HepG2 (cell line): ENCODE results near the gene S100A8. TPM values are rescaled to one million over a fixed set of nuclear protein-coding genes. Genes with fewer than 3 reads are reported as not detected.

ENCODE experiments used
- ATAC-seq: fragments of 200-7000 bp; cut with Tn5 transposase; 3 replicates; pipeline ENCODE4 v1.9.1; 2020; ENCODE audit warnings: mild to moderate bottlenecking, moderate library complexity
- BruUV-seq: library from RNA; stranded (reverse); fragments of 400-500 nt; replicated peaks from 2 replicates; lab custom pipeline; 2021; lab: Mats Ljungman, UMichigan
- CTCF ChIA-PET: fragments of 300-600 bp; formaldehyde crosslinking; extraction: SDS; loops from one replicate; lab custom pipeline; 2021; ENCODE audit warnings: low total read pairs, inconsistent platforms, low intra/inter-chr PET ratio; lab: Yijun Ruan, JAX
- POLR2A ChIA-PET: fragments of 350-600 bp; sonication (Branson Sonifier 250); formaldehyde crosslinking; loops from one replicate; lab custom pipeline; 2020; ENCODE audit warnings: antibody characterized with exemption, inconsistent platforms; lab: Yijun Ruan, JAX
- DNase-seq: peaks from one replicate; pipeline ENCODE4 v3.0.0-alpha.2; 2015; ENCODE audit warnings: low spot score
- FAIRE-seq: peaks from 3 replicates; lab custom pipeline; 2011; peaks lifted over from hg19 to GRCh38; lab: Jason Lieb, UNC
- H2AFZ ChIP-seq: one replicate; pipeline ENCODE4 v1.6.1; 2011; ENCODE audit warnings: low read length, inconsistent platforms
- H3K27ac ChIP-seq: fragments of 300-600 bp; 3 replicates; pipeline ENCODE4 v1.8.0; 2011; ENCODE audit warnings: mixed run types, mild to moderate bottlenecking, mixed read lengths, low read length, inconsistent platforms; ENCODE audit not compliant: insufficient read depth; ENCODE audit errors: extremely low read length
- H3K27me3 ChIP-seq, 2 experiments: fragments of 200-600 bp in 1 of 2; 2 replicates in 1 of 2; 3 replicates in 1 of 2; pipeline versions ENCODE4 v1.6.0 to v1.8.0; 2011; ENCODE audit warnings: low read length in 2 of 2, mild to moderate bottlenecking in 2 of 2, moderate library complexity in 2 of 2, inconsistent platforms in 1 of 2; ENCODE audit not compliant: insufficient read depth in 2 of 2, control insufficient read depth in 1 of 2
- H3K36me3 ChIP-seq, 2 experiments: fragments of 200-600 bp in 1 of 2; replicated peaks in 1 of 2; 2 replicates in 1 of 2; 3 replicates in 1 of 2; pipeline versions ENCODE4 v1.5.1 to v1.8.0; 2011; ENCODE audit warnings: low read length in 2 of 2, inconsistent platforms in 1 of 2; ENCODE audit not compliant: insufficient read depth in 2 of 2, control insufficient read depth in 1 of 2
- H3K4me1 ChIP-seq: 2 replicates; pipeline ENCODE4 v1.5.1; 2012; ENCODE audit warnings: low read length, inconsistent platforms; ENCODE audit not compliant: insufficient read depth
- H3K4me2 ChIP-seq: 2 replicates; pipeline ENCODE4 v1.6.0; 2011; ENCODE audit warnings: low read depth, low read length, inconsistent platforms
- H3K4me3 ChIP-seq, 3 experiments: fragments of 200-600 bp in 1 of 3; sonication (generic), shearing (Covaris generic) in 1 of 3; replicated peaks in 1 of 3; 2 replicates each; pipeline ENCODE4 v1.5.1; 2011 to 2016; ENCODE audit warnings: low read length in 3 of 3, inconsistent platforms in 2 of 3, low read depth in 2 of 3, mild to moderate bottlenecking in 2 of 3, control low read depth in 1 of 3, mixed read lengths in 1 of 3; ENCODE audit not compliant: insufficient read depth in 1 of 3
- H3K79me2 ChIP-seq: one replicate; pipeline ENCODE4 v1.6.1; 2011; ENCODE audit warnings: low read length, inconsistent platforms; ENCODE audit not compliant: insufficient read depth
- H3K9ac ChIP-seq: 2 replicates; pipeline ENCODE4 v1.6.0; 2011; ENCODE audit warnings: mild to moderate bottlenecking, low read depth, low read length, inconsistent platforms; ENCODE audit not compliant: insufficient read depth
- H3K9me3 ChIP-seq: 2 replicates; pipeline ENCODE4 v1.5.1; 2012; ENCODE audit warnings: mild to moderate bottlenecking, low read length
- H4K20me1 ChIP-seq: 2 replicates; pipeline ENCODE4 v1.6.0; 2011; ENCODE audit warnings: inconsistent platforms, mild to moderate bottlenecking, low read length, moderate library complexity; ENCODE audit not compliant: insufficient read depth
- CHD2 ChIP-seq: IDR thresholded peaks from 2 replicates; pipeline ENCODE4 v1.6.1; 2011; ENCODE audit warnings: low read depth, low read length, improper control_type of control experiment
- HHEX ChIP-seq: IDR thresholded peaks from 2 replicates; pipeline ENCODE4 v1.6.1; 2016; ENCODE audit warnings: control low read depth
- ZFP36L1 ChIP-seq: sonication (generic); formaldehyde crosslinking; IDR thresholded peaks from 2 replicates; pipeline ENCODE4 v1.8.0; 2022; ENCODE audit warnings: mild to moderate bottlenecking, missing genetic modification reagents, moderate library complexity
- ZFP62 ChIP-seq: sonication (generic); formaldehyde crosslinking; IDR thresholded peaks from 2 replicates; pipeline ENCODE4 v1.4.0; 2020; ENCODE audit warnings: missing genetic modification reagents
- ZNF446 ChIP-seq: sonication (generic); formaldehyde crosslinking; IDR thresholded peaks from 2 replicates; pipeline ENCODE4 v1.5.0; 2020; ENCODE audit warnings: mild to moderate bottlenecking, missing genetic modification reagents
- ZNF605 ChIP-seq: sonication (generic); formaldehyde crosslinking; IDR thresholded peaks from 2 replicates; pipeline ENCODE4 v1.8.0; 2022; ENCODE audit warnings: mild to moderate bottlenecking, missing genetic modification reagents
- ZNF772 ChIP-seq: sonication (generic); formaldehyde crosslinking; IDR thresholded peaks from 2 replicates; pipeline ENCODE4 v1.5.0; 2020; ENCODE audit warnings: mild to moderate bottlenecking, missing genetic modification reagents
- WGBS: methylation state at CpG from one replicate; pipeline ENCODE4 v1.1.6; 2017; ENCODE audit warnings: low lambda C conversion rate; 5-methylcytosine and 5-hydroxymethylcytosine counted together
- in situ Hi-C: cut with HindIII; loops from 2 replicates; pipeline ENCODE4 v1.10.0; 2017; ENCODE audit warnings: low pct_unique_long_range_greater_than_20kb; ENCODE audit not compliant: extremely low pct_ligation_motif_present
- intact Hi-C: fragments of 100-400 bp; cut with micrococcal nuclease; formaldehyde crosslinking; loops from one replicate; pipeline ENCODE4 v1.10.0; 2022; ENCODE audit not compliant: unreplicated experiment
- polyA plus RNA-seq, 8 experiments: library from polyadenylated mRNA; depleted of rRNA in 3 of 8; stranded (reverse) in 7 of 8; unstranded in 1 of 8; fragments of >200 nt; fragmentation: Illumina TruSeq in 4 of 8; extraction: Trizol in 4 of 8; gene quantifications; 2 replicates each; pipeline versions ENCODE4 v1.2.1 to v1.2.3, GENCODE V29; 2011 to 2016; ENCODE audit warnings: low read depth in 4 of 8, missing spikeins in 1 of 8, mixed read lengths in 1 of 8; ENCODE audit not compliant: insufficient read depth in 1 of 8
- total RNA-seq, 5 experiments: library from RNA; depleted of rRNA; stranded (reverse); fragments of >200 nt; fragmentation: Illumina TruSeq; extraction: Trizol; gene quantifications; 2 replicates each; pipeline ENCODE4 v1.2.3, GENCODE V29; 2016; ENCODE audit warnings: low read depth in 1 of 5
- TF ChIP-seq, protein P1 (sequence below): sonication (generic); formaldehyde crosslinking; IDR thresholded peaks from 2 replicates; pipeline ENCODE4 v1.4.0; 2020; ENCODE audit warnings: missing genetic modification reagents

The S100A8 gene
- total and polyA plus RNA-seq, 2 of the 13 experiments (the other 11 are each of a cell fraction or from before 2014, with no cell fraction given), result not detected

- in situ Hi-C loops, result no loop called here
- Histone ChIP-seq H3K27me3 (peaks cover 2 to 64% of the 10 kb centered on the region in 2 experiments; a peak in 4 of 5 replicates), H2AFZ (no peak overlapping the region), H4K20me1 (no peaks in the 10 kb centered on the region), H3K9ac (no peak overlapping the region), H3K9me3 (no peaks in the 10 kb centered on the region), H3K36me3 (no peaks in the 10 kb centered on the region), H3K4me2 (no peak overlapping the region), H3K79me2 (no peaks in the 10 kb centered on the region), H3K4me3 (no peak overlapping the region), H3K27ac (no peak overlapping the region), H3K4me1 (no peaks in the 10 kb centered on the region)
- no peak for FAIRE-seq
- no peak for TF ChIP-seq HHEX (CRISPR knock-in tag)
- no peak for TF ChIP-seq CHD2
- TF ChIP-seq ZNF772, result no peak
- TF ChIP-seq ZNF605, result no peak
- TF ChIP-seq, protein P1, sequence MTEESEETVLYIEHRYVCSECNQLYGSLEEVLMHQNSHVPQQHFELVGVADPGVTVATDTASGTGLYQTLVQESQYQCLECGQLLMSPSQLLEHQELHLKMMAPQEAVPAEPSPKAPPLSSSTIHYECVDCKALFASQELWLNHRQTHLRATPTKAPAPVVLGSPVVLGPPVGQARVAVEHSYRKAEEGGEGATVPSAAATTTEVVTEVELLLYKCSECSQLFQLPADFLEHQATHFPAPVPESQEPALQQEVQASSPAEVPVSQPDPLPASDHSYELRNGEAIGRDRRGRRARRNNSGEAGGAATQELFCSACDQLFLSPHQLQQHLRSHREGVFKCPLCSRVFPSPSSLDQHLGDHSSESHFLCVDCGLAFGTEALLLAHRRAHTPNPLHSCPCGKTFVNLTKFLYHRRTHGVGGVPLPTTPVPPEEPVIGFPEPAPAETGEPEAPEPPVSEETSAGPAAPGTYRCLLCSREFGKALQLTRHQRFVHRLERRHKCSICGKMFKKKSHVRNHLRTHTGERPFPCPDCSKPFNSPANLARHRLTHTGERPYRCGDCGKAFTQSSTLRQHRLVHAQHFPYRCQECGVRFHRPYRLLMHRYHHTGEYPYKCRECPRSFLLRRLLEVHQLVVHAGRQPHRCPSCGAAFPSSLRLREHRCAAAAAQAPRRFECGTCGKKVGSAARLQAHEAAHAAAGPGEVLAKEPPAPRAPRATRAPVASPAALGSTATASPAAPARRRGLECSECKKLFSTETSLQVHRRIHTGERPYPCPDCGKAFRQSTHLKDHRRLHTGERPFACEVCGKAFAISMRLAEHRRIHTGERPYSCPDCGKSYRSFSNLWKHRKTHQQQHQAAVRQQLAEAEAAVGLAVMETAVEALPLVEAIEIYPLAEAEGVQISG (CRISPR knock-in tag), result no peak
- TF ChIP-seq ZNF446 (CRISPR knock-in tag), result no peak
- no peak for TF ChIP-seq ZFP62 (CRISPR knock-in tag)
- no peak for TF ChIP-seq ZFP36L1 (CRISPR knock-in tag)
- no TSS peak for BruUV-seq
- intact Hi-C loops, result loop anchor here (10.0 kb wide), 2 partner anchors 65 to 1005 kb away; no protein-coding TSS in a partner anchor
- CTCF ChIA-PET, result no interaction called here
- ATAC-seq, result no peak
- POLR2A ChIA-PET, result no interaction called here
- 17% methylated on average over 7 of the region's 7 CpGs for WGBS
- DNase-seq, result no peak
Observed at GRCh38 chr1:153399401-153400055, 8.7 kb upstream of the S100A8 start.
